Umbilical cord (tissue), 2 donors: Measurements from ENCODE around the gene CUX1. TPM values are rescaled to one million over a fixed set of nuclear protein-coding genes. Genes with fewer than 3 reads are reported as not detected.
A peak's percentile ranks its signal among the peaks of the same experiment; 100 is the strongest.

Experiments
- DNase-seq: peaks from one replicate; pipeline ENCODE4 v3.0.0-alpha.2; 2015; ENCODE audit warnings: low spot score
- total RNA-seq: library from RNA; depleted of rRNA; stranded (reverse); fragments of >200 nt; gene quantifications from one replicate; pipeline ENCODE4 v1.2.3, GENCODE V29; 2014; ENCODE audit warnings: low replicate concordance; ENCODE audit not compliant: insufficient read depth

The CUX1 gene
- total RNA-seq, 1 donor from 2014 or later, result 92.0 TPM

DNA sequence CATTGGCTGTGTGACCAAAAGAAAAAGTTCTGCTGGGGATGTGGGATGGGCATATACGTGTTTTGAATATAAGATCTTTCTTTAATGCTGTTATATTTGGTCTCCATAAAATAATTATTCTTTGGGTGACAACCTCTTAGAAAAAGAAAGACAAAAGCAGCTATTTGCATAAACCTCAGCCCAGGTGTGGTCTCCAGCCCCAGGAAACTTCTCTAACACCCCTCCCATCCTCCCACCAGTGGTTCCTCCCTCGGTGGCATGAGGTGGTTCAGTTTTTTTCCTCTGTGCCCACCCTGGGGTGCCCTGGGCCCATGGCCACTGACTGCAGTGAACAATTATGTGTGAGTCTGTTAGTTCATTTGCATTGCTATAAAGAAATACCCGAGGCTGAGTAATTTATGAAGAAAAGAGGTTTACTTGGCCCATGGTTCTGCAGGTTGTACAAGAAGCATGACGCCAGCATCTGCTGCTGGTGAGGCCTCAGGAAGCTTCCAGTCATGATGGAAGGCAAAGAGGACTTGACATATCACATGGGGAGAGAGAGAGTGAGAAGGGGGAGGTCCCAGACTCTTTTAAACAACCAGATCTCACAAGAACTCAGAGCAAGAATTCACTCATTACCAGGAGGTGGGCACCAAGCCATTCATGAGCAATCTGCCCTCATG lies 165.9 kb downstream of the CUX1 start:
- no peak for DNase-seq

DNA sequence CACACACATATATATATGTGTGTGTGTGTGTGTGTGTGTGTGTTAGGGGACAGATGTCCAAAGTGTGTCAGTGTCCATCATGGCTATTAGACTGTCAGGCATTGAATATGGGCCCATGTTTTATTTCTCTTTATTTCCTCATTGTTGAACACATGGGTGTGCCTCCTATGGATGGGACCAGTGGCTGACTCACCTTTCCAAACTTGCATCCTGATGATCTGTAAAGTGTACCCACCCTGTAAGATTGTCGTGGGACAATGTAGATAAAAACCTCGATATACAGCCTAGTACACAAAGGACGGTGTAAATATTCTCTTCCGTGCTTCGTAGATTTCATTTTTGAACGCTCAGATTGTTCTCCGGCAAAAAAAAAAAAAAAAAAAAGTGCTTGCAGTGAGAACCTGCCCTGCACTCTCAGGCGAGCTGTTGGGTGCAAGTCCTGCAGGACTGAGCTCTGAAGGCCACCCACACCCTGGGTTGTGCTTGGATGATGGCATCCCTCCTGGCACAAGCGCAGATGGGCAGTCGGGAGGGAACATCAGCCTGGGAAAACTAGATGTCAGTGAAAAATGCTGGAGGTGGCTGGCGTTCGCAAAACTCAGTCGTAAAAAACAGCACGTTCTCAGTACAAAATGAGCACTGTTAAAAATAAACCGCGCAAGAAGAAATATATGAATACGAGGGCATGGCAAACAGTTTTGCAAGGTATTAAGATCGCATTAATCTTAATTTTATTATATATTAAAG lies 166.9 kb downstream of the CUX1 start:
- no peak for DNase-seq

DNA sequence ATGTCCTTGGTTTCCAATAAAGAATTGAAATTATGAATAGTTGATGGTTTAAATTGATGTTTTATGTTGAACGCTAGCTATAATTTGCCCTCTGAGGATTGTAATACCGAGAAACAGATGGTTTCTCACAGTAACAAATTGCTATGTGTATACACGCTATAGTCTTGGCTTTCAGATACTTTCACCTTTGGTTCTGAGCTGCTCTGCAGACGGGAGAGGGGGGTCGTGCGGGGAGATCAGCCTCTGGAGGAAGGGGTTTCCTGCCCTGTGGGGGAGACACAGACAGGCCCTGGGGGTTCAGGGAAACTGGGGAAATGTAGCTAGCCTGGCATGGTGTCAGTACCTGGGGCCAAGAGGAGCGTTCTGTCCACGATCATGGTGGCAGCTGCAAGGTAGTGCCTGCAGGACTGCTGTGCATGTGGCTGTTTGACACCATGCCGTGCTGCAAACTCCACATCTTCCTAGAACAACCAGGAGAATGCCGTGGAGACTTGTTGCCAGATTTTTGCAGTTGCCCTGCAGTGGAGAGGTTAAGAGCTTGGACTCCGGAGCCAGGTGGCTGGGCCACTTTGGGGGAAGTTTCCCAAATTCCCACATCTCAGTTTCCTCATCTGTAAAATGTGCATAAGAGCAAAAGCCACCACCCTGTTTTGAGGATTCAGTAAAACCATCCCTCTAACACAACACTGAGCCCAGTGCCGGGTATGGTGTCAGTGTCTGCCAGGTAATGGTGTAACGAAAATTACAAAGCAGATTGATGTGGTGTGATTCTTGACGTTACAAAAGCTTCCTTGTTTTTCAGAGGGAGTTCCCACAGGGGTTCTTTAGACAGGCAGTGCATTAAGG lies 167.9 kb downstream of the CUX1 start:
- DNase-seq, result no peak

DNA sequence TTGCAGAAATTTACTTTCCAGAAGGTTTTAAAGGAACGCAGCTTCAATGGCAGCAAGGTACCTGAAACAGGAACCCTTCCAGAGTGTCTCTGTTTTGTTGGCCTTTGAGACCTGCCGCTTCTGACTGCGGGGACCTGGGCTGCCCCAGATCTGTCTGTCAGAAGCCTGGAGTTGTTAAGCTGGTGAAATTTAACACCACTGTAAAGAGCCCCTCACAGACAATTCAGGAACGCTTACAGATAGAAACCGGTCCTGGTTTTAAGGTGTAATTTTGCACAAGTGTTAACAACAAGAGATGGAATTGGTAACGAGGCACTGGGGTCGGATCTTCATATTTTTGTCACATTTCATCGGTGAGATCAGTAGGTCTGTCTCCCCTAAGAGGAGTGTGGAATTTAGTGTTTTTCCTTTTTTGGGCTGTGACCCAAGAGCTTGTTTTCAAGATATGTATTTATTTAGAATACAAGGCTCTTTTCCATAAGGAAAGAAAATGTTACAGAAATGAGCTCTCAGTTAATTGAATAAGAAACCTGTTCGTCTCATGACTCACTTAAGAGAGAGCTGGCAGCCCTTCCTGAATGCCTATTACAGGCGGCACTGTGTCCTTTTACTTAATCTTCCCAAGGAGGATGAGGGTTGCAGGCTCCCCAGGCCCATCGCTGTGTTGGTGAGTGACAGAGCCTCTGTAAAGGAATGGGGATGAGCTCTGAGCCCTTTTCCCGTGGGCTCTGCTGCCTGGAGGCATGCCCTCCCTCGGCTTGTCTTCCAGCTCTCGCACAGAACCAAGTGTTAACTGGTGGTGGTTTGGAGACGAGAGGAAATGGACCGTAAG lies 168.7 kb downstream of the CUX1 start:
- peak; percentile 60 for DNase-seq

DNA sequence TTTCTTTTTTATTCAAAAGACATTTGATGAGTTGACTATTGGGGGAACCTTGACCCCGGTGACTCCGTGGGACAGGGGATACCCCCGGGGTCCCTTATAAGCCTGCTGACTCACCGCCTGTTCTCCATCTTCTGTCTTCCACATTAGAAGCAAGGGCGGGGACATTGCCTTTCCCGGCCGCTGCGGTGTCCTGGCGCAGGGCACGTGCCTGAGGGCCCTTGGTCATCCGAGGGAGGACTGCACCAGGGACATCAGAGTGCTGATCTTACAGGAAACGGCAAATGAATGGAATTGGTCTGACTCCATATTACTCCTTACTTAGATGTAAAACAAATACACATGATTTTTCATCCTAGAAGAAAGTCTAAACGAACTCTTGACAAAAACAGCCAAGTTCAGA lies 170.1 kb downstream of the CUX1 start:
- DNase-seq, result no peak

DNA sequence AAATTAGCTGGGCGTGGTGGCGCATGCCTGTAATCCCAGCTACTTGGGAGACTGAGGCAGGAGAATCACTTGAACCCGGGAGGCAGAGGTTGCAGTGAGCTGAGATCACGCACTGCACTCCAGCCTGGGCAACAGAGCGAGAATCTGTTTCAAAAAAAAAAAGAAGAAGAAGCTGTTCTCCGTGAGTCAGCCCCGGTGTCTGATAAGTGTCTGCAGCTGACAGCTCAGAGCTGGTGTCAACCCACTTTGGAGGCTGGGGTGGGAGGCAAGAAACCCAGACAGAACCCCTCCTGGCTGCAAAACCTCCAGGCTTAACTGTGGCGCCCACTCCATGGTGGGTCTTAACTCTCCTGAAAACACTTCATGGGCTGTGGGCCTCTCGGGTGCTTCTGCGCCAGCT lies 170.6 kb downstream of the CUX1 start:
- peak; percentile 81 for DNase-seq

DNA sequence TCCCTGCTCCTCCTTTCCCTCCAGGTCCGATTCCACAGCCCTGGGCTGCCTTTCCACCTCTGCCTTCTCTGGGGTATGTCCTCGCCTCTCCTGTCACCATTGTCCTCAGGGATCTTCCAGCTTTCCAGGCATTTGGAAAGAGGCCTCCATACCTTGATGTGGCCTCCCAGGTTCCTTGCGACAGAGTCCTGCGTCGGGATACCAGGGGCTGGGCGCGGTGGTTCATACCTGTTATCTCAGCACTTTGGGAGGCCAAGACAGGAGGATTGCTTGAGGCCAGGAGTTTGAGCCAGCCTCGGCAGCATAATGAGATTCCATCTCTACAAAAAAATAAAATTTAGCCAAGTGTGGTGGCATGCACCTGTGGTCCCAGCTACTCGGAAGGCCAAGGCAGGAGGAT lies 171.1 kb downstream of the CUX1 start:
- DNase-seq, result no peak

DNA sequence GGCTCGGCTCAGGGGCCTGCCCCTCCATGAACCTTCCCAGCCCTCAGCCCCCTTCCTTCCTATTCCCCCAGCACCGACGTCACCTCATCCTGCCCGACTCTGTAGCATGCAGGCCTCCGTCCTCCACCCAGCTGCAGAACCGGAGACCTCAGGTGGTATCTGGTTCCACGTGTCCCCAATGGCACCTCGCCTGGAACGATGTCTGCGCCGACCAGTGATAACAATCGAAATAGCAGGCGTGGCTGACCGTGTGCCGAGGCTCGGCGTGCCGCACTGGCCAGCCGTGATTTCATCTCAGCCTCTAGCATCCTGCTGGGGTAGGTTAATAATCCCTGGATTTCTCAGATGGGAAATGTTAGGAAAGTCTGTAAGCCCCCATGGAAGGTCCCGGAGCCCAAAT lies 171.7 kb downstream of the CUX1 start:
- no peak for DNase-seq

DNA sequence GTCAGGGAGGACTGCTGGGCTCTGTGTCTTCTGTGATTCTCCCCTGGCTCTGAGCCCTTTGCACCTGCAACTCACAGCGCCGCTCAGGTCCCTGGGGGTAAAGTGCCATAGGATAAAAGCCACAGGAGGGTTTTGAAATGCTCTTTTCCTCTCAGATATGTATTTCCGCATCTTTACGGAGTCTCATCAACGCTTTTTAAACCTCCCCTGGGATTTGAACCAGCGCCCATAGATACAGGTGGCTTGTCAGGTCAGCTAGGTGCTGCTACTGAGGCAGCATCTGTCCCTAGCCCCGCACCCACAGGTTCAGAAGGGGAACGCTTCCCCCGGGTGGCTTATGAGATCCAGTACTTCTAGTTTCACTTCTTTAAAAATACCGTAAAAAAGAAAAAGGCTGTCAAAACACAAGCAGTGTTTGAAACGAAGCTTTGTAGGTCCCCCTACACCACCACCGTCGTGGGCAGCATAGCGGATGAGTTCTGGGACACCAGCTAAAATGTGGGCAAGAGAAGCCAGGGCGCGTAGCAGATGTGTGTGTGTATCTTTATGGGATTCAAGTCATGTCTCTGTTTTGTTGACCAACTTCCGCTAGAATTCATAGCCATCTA lies 173.5 kb downstream of the CUX1 start:
- DNase-seq, result no peak

DNA sequence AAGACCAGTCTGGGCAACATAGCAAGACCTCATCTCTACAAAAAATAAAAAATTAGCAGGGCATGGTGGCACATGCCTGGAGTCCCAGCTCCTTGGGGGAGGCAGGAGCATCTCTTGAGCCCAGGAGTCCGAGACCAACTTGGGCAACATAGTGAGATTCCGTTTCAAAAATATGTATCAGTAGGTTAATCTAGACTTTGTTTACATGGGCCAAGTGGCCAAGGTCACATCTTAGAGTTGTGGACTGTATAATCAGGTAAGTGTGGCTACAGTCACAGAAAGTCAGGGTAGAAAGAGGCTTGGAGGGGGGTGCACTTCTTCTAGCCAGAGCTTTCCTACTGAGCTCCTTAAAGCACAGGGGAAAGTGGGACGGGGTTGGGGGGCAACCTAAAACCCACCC lies 174.4 kb downstream of the CUX1 start:
- DNase-seq, result no peak

DNA sequence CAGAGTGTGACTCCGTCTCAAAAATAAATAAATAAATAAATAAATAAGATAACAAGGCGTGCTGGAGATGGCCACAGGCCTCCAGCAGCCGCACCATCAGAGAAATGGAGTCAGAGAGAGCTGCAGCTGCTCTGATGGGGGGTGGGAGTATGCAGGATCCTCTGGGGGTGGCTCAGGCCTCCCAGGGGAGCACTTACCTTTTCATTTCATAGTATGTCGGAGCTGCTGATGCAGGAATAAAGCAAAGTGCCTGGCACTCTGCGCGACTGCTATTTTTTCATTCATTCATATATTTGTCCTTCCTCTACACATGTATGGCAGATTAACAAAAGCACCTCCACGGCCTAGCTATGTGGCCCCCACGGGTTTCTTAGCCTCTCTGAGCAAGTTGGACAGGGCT lies 175.9 kb downstream of the CUX1 start:
- DNase-seq, result no peak

DNA sequence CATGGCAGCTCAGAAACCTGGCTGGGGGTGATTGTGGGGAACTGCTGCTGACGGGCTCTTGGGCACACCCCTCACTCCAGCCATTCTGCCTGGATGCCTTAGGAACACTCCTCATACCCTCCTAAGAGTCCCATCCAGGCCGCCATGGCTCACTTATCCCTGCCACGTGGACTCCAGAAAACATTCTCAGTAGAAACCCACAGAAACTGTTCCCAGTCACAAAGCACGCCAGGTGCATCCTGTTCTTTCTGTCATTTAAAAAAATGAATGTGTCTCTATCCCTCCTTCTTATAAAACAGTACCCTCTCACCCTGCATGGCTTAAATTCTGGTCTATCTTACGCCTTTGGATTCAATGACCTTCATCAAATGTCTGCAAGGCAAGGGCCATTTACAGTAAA lies 177.7 kb downstream of the CUX1 start:
- no peak for DNase-seq

DNA sequence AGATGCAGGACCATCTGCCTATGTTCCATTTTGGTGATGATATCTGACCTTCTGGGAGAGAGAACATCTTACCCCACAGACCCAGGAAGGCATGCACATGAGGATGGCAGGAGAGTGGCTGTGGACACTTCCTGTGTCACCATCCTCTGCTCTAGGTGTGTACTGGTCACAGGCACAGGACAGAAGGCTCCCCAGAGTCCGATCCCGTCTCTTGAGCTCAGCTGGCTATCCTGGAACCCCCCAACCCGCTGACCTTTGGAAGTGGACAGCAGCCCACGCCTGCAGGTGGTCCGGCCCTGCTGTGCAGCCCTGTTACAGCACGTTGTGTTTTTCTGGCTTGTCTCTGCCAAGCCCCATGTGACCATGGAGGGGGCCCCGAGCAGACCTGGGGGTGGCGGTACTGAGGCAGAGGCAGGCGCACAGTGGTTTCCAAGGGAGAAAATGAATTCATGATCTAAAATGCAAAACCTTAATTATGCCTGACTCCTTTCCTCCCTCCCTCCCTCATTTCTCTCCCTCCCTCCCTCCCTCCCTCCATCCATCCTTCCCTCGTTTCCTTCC lies 178.8 kb downstream of the CUX1 start:
- DNase-seq, result no peak

DNA sequence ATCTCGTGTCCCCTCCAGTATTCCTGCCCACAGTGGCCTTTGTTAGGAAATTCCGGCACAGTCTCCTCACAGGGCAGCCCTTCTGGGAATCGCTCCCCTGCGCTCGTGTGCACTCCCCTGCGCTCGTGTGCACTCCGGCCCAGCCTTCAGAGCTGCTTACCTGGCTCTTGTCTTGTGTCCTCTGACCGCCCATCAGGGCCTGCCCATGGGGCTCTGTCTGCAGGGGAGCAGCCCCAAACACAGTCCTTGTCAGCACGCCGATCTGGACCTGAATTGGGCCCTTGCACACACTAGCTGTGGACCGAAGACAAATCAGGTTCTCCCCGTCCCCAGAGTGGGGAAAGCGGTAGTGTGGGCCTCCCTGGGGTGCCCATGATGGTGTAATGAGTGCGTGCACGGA lies 179.4 kb downstream of the CUX1 start:
- no peak for DNase-seq

DNA sequence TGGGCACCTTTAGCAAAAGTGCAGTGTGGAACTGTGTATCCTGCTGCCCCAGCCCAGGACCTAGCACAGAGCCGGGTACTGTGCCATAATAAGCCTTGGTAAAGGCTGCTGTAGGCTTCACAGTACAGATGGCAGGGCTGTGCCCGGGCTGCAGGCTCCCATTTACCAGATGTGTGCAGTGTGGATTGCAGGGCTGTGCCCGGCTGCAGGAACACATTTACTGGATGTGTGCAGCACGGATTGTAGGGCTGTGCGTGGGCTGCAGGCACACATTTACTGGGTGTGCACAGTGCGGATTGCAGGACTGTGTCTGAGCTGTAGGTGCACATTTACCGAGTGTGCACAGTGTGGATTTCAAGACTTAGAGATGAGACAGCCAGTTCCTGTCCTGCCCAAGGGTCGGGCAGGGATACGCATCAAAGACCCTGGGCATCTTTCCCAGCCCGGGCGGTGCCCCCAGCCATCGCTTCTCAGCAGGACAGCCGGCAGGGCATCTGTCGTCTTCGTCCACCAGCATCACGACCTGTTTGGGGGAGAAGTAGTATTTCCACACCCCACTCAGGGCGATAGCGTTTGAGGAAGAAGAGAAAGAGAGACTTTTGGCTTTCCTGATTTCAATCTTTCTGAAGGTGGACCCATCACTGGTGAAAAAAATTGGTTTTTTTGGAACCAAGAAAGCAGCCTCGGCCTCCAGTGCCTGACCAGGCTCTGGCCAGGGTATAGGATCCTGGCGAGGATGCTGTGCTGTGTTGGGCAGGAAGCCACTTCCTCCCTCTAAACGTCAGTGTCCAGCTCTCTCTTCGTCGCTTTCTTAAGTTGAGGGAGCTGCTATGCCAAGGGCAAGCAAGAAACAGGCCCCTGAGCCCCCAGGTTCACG lies 180.8 kb downstream of the CUX1 start:
- DNase-seq, result peak; percentile 34

DNA sequence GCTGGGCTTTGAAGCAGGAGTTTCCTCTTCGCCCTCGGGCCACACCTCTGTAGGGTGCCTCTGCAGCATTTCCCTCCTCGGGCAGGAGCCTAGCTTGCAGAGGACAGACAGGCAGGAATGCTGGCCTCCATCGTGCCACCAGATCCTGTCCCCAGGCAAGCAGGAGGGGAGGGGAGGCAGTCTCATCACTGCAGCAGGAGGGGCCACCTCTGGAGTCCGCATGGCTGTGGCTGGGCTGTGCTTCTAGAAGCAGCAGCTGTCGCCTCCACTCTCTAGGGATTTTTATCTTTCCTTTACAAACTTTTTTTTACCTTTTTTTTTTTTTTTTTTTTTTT lies 181.4 kb downstream of the CUX1 start:
- DNase-seq, result no peak

DNA sequence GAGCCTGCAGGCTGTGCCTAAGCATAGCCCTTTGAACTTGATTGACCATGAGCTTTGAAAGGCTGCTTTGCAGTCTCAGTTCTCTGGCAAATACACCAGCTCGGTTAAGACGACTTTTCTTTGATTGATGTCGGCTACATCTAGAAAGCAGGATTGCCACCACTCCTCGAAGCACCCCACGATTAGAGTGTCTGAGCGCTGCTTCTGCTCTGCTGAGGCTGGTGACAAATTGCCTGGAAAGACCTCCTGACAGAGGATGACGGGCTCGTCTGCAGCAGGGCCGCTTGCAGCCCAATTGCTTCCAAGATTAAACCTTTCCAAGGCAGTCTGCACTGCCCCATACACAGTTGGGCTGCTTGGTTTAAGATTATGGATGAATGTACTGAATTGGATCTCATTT lies 182.0 kb downstream of the CUX1 start:
- peak; percentile 58 for DNase-seq

DNA sequence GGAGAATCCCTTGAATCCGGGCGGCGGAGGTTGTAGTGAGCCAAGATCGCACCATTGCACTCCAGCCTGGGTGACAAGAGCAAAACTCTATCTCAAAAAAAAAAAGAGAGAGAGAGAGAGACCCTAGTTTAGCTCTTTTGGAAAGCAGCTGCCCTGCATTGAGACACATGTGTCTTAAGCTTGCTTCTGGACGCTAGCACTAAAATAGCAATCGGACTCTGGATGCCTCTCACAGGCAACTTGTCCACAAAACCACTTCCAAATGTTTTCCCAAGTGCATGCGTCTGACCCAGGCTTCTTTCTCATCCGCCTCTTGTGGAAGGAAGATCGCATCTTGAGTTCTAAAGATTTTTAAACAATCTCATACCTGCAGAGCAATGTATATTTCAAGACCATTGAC lies 182.7 kb downstream of the CUX1 start:
- DNase-seq, result peak; percentile 88

DNA sequence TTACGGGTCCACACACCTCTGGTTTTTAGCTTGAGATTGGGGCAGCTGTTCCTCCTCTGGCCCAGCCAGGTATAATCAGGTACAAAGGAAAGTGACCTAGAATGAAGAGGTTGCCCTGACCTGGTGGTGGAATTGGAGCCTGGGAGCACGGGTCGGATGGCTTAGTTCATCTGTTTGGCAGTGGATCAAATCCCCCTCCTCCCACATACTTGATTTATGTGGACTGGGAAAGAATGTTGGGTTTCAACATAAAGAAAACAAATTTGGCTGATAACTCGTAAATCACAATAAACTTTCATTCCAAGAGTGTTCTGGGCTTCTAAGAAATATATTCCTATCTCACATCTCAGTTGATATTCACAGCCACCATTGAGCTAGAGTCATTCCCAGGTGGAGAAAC lies 186.8 kb downstream of the CUX1 start:
- DNase-seq, result peak; percentile 35

DNA sequence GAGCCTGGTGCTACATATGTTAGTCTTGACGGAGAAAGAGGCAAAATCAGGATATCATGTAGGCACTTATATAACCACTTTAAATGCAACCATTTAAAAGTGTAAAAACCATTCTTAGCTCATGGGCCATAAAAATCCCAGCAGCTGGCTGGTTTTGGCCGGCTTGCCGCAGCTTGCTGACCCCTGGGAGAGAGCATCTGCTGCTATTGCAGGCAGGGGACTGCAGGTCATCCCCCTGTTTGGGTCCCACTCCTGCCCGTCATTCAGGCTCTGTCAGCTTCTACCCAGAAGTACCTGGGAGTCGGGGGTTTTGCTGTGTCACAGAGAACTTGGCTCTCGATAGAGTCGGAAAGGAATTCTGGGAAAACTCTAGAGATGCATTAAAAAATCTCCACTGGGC lies 187.4 kb downstream of the CUX1 start:
- no peak for DNase-seq
